ENCODE results near the gene MARCHF9.

Gene MARCHF9

DNA sequence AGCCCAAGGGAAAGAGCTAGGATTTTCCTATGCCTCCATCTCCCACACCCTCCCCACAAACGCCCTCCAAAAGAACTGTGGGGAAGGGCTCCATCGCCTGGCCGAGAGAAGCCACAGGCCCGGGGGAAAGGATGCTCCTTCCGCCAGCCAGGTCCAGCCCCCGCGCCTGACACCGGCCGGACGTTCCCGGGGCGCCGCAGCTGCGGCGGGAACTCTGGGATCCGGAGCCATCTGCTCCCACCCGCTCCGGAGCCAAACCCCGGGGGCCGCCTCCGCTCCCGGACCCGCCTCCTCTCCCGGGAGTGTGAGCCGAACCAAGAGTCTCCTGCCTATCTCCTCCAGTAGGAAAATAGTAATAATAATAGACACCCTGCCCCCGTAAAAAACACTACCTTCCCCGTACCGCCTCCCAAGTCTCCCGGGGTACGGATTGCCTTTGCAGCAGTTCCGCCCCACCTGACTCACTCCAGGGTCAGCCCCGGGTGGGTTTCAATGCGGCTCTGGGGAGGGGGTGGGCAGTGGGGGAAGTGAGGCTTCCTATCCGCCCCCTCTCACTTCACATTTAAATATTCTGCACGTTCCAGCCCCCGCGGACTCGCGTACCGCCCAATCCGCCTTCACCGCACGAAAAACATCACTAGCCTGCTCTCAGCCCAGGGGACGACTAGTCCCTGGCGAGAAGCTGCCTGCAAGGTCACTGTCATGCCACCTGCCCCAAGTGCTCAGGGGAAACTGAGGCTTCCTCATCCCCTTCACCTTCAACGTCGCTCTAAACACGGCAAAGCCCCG, 18.8 kb upstream of the MARCHF9 start:
- in situ Hi-C loops (cut with HindIII; ENCODE audit: low pct_unique_long_range_greater_than_20kb, low sequenced_read_pairs): no loop called here
- no peak for TF ChIP-seq JUND (IDR thresholded peaks at IDR 0.05; ENCODE audit: low read depth)
- peak; percentile 43 to 61 for DNase-seq (ENCODE audit: low read depth in 1 of 2, low spot score in 1 of 2)

GRCh38 chr12:57736741-57737466, 18.0 kb upstream of the MARCHF9 start:
- in situ Hi-C loops (cut with HindIII; ENCODE audit: low pct_unique_long_range_greater_than_20kb, low sequenced_read_pairs): no loop called here
- no peak for DNase-seq (ENCODE audit: low read depth in 1 of 2, low spot score in 1 of 2)
- TF ChIP-seq JUND (IDR thresholded peaks at IDR 0.05; ENCODE audit: low read depth): no peak

GRCh38 chr12:57737467-57738460, 17.1 kb upstream of the MARCHF9 start:
- peak in 1 of 2 experiments; percentile 61 for DNase-seq (ENCODE audit: low read depth in 1 of 2, low spot score in 1 of 2)
- no peak for TF ChIP-seq JUND (IDR thresholded peaks at IDR 0.05; ENCODE audit: low read depth)
- in situ Hi-C loops (cut with HindIII; ENCODE audit: low pct_unique_long_range_greater_than_20kb, low sequenced_read_pairs): no loop called here

- no peak for TF ChIP-seq JUND (IDR thresholded peaks at IDR 0.05; ENCODE audit: low read depth)
- in situ Hi-C loops (cut with HindIII; ENCODE audit: low pct_unique_long_range_greater_than_20kb, low sequenced_read_pairs): no loop called here
- DNase-seq (ENCODE audit: low read depth in 1 of 2, low spot score in 1 of 2): peak in 1 of 2 experiments; percentile 42
These were observed 16.2 kb upstream of the MARCHF9 start, which contains the start of gene AGAP2 for GRCh38 chr12:57738661-57739237. Gene AGAP2 (minus strand): TSS chr12:57738742. CDS start chr12:57738246, 496 bp downstream.

- TF ChIP-seq JUND (IDR thresholded peaks at IDR 0.05; ENCODE audit: low read depth): no peak
- no peak for DNase-seq (ENCODE audit: low read depth in 1 of 2, low spot score in 1 of 2)
- in situ Hi-C loops (cut with HindIII; ENCODE audit: low pct_unique_long_range_greater_than_20kb, low sequenced_read_pairs): no loop called here
These were observed 15.5 kb upstream of the MARCHF9 start for GRCh38 chr12:57739387-57739786.

GRCh38 chr12:57739914-57740538, 14.9 kb upstream of the MARCHF9 start:
- in situ Hi-C loops (cut with HindIII; ENCODE audit: low pct_unique_long_range_greater_than_20kb, low sequenced_read_pairs): no loop called here
- no peak for DNase-seq (ENCODE audit: low read depth in 1 of 2, low spot score in 1 of 2)
- TF ChIP-seq JUND (IDR thresholded peaks at IDR 0.05; ENCODE audit: low read depth): no peak

- TF ChIP-seq JUND (IDR thresholded peaks at IDR 0.05; ENCODE audit: low read depth): no peak
- in situ Hi-C loops (cut with HindIII; ENCODE audit: low pct_unique_long_range_greater_than_20kb, low sequenced_read_pairs): no loop called here
- DNase-seq (ENCODE audit: low read depth in 1 of 2, low spot score in 1 of 2): no peak
These were observed 14.1 kb upstream of the MARCHF9 start for GRCh38 chr12:57740656-57741412.

GRCh38 chr12:57741413-57741789, 13.5 kb upstream of the MARCHF9 start:
- DNase-seq (ENCODE audit: low read depth in 1 of 2, low spot score in 1 of 2): no peak
- in situ Hi-C loops (cut with HindIII; ENCODE audit: low pct_unique_long_range_greater_than_20kb, low sequenced_read_pairs): no loop called here
- TF ChIP-seq JUND (IDR thresholded peaks at IDR 0.05; ENCODE audit: low read depth): no peak

DNA sequence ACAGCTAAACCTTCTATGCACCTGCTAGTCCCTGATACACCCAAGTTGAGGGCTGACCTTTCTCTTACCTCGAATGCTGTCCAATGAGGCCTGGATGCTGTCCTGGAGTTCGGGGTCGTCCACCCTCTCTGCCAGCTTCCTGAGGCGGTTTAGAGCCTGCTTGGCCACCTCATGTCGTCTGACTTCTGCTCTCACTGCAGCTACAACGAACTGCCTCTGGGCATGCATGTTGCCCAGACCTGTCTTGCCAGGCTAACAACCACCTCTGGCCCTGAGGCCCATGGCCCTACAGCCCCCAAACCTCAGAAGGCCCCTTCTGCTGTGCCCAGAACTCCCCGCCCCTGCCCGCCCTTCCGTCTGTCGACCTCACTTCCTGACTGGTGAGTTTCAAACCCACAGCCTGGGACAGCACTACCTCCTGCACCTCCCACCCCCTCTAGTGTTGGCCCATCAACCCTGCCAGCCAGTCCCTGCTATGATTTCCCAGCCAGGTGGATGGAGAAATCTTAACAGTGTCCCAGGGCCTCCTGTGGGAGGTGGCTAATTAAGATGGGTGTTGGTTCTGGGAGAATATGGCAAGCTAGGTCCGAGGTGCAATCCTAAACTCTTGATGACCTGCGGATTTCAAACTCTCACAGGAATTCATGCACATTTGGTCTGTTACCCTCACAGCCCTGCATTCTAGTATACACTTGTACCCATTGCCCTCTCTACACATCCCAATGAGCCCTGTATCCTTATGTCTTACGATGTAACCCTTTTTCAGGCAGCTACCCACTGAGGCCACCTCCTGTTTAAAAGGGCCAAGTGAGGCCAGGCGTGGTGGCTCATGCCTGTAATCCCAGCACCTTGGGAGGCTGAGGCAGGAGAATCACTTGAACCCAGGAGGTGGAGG, 12.8 kb upstream of the MARCHF9 start:
- DNase-seq (ENCODE audit: low read depth in 1 of 2, low spot score in 1 of 2): peak in 1 of 2 experiments; percentile 60
- TF ChIP-seq JUND (IDR thresholded peaks at IDR 0.05; ENCODE audit: low read depth): no peak
- in situ Hi-C loops (cut with HindIII; ENCODE audit: low pct_unique_long_range_greater_than_20kb, low sequenced_read_pairs): no loop called here

GRCh38 chr12:57743769-57744168, 11.1 kb upstream of the MARCHF9 start:
- in situ Hi-C loops (cut with HindIII; ENCODE audit: low pct_unique_long_range_greater_than_20kb, low sequenced_read_pairs): no loop called here
- no peak for TF ChIP-seq JUND (IDR thresholded peaks at IDR 0.05; ENCODE audit: low read depth)
- DNase-seq (ENCODE audit: low read depth in 1 of 2, low spot score in 1 of 2): no peak

All from T47D (cell line).